H1 (cell line): ENCODE measurements around the gene DDAH2. TPM values are rescaled to one million over a fixed set of nuclear protein-coding genes. Genes with fewer than 3 reads are reported as not detected.

Source experiments
- CTCF ChIA-PET: fragments of 300-600 bp; sonication (Branson Sonifier 250); formaldehyde crosslinking; loops from one replicate; lab custom pipeline; 2021; ENCODE audit not compliant: partially characterized antibody; lab: Charles Lee
- POLR2A ChIA-PET: fragments of 300-600 bp; sonication (Branson Sonifier 250); formaldehyde crosslinking; loops from one replicate; lab custom pipeline; 2021; ENCODE audit warnings: inconsistent platforms; ENCODE audit not compliant: partially characterized antibody; lab: Charles Lee
- DNase-seq, 2 experiments: peaks; one replicate each; pipeline versions ENCODE4 v3.0.0 to v3.0.0-alpha.2; 2010 to 2022; ENCODE audit warnings: low spot score in 2 of 2, low read depth in 1 of 2, mixed read lengths in 1 of 2
- FAIRE-seq: peaks from 2 replicates; lab custom pipeline; 2011; peaks lifted over from hg19 to GRCh38; lab: Jason Lieb, UNC
- H2AFZ ChIP-seq: 2 replicates; pipeline ENCODE4 v1.8.1; 2012; ENCODE audit warnings: low read length, inconsistent platforms
- H2AK5ac ChIP-seq: 2 replicates; pipeline ENCODE4 v1.6.1; 2013; ENCODE audit warnings: low read depth, low read length
- H2BK120ac ChIP-seq: replicated peaks from 2 replicates; pipeline ENCODE3; 2013; ENCODE audit warnings: low read depth, low read length, inconsistent platforms
- H2BK12ac ChIP-seq: 2 replicates; pipeline ENCODE4 v1.6.1; 2013; ENCODE audit warnings: low read depth, low read length
- H2BK15ac ChIP-seq: 2 replicates; pipeline ENCODE4 v1.6.1; 2013; ENCODE audit warnings: low read length
- H2BK20ac ChIP-seq: 2 replicates; pipeline ENCODE4 v1.6.1; 2013; ENCODE audit warnings: low read length
- H2BK5ac ChIP-seq: 2 replicates; pipeline ENCODE4 v1.6.1; 2013; ENCODE audit warnings: low read depth, low read length
- H3K14ac ChIP-seq: 2 replicates; pipeline ENCODE4 v1.6.1; 2013; ENCODE audit warnings: inconsistent platforms; ENCODE audit not compliant: insufficient read length
- H3K18ac ChIP-seq: 2 replicates; pipeline ENCODE4 v1.6.1; 2013; ENCODE audit warnings: low read length; ENCODE audit errors: extremely low read depth
- H3K23ac ChIP-seq: 2 replicates; pipeline ENCODE4 v1.6.1; 2013; ENCODE audit warnings: inconsistent platforms; ENCODE audit not compliant: insufficient read length
- H3K23me2 ChIP-seq: 2 replicates; pipeline ENCODE4 v1.6.1; 2013; ENCODE audit warnings: low read depth, low read length
- H3K27ac ChIP-seq: 2 replicates; pipeline ENCODE4 v1.6.1; 2011; ENCODE audit warnings: low read depth, low read length, inconsistent platforms
- H3K27me3 ChIP-seq, 4 experiments: replicated peaks in 1 of 4; 1 replicate in 1 of 4; 2 replicates in 3 of 4; pipeline versions ENCODE4 v1.6.1 to v1.8.1; 2011 to 2013; ENCODE audit warnings: low read length in 3 of 4, mild to moderate bottlenecking in 3 of 4, inconsistent platforms in 2 of 4, mixed read lengths in 2 of 4, moderate library complexity in 1 of 4; ENCODE audit not compliant: control insufficient read depth in 3 of 4, insufficient read depth in 3 of 4; ENCODE audit errors: extremely low read depth in 1 of 4
- H3K36me3 ChIP-seq, 4 experiments: 2 replicates each; pipeline versions ENCODE4 v1.6.1 to v1.8.1; 2011 to 2013; ENCODE audit warnings: mild to moderate bottlenecking in 4 of 4, low read length in 3 of 4, moderate library complexity in 2 of 4, control low read depth in 1 of 4, inconsistent platforms in 1 of 4; ENCODE audit not compliant: insufficient read depth in 4 of 4, control insufficient read depth in 2 of 4
- H3K4ac ChIP-seq: replicated peaks from 2 replicates; pipeline ENCODE3; 2013; ENCODE audit warnings: low read length, low read depth, mixed read lengths, inconsistent platforms; ENCODE audit not compliant: insufficient read length
- H3K4me1 ChIP-seq, 4 experiments: replicated peaks in 1 of 4; 1 replicate in 1 of 4; 2 replicates in 3 of 4; pipeline versions ENCODE4 v1.6.1 to v1.8.1; 2011 to 2013; ENCODE audit warnings: low read length in 3 of 4, inconsistent platforms in 2 of 4, mixed read lengths in 1 of 4; ENCODE audit not compliant: insufficient read depth in 4 of 4, control insufficient read depth in 3 of 4
- H3K4me2 ChIP-seq, 2 experiments: 2 replicates each; pipeline versions ENCODE4 v1.6.1 to v1.8.1; 2011 to 2013; ENCODE audit warnings: low read depth in 2 of 2, low read length in 2 of 2, control low read depth in 1 of 2, inconsistent platforms in 1 of 2, mild to moderate bottlenecking in 1 of 2; ENCODE audit not compliant: insufficient read depth in 1 of 2
- H3K4me3 ChIP-seq, 4 experiments: fragments of 200-600, 300-600 bp in 1 of 4; sonication (generic), shearing (Covaris generic), sonication (Bioruptor Twin) in 1 of 4; 2 replicates each; pipeline versions ENCODE4 v1.5.1 to v1.8.1; 2011 to 2016; ENCODE audit warnings: low read length in 4 of 4, low read depth in 3 of 4, control low read depth in 2 of 4, inconsistent platforms in 2 of 4, mild to moderate bottlenecking in 2 of 4, mixed read lengths in 1 of 4, moderate library complexity in 1 of 4; ENCODE audit not compliant: insufficient read depth in 2 of 4; ENCODE audit errors: extremely low read depth in 1 of 4
- H3K56ac ChIP-seq: replicated peaks from 2 replicates; pipeline ENCODE3; 2013; ENCODE audit warnings: low read depth, mild to moderate bottlenecking, mixed read lengths, low read length, inconsistent platforms; ENCODE audit not compliant: insufficient read length
- H3K79me1 ChIP-seq: 2 replicates; pipeline ENCODE4 v1.6.1; 2013; ENCODE audit warnings: low read depth, low read length, control low read depth
- H3K79me2 ChIP-seq, 2 experiments: 2 replicates each; pipeline versions ENCODE4 v1.6.1 to v1.8.1; 2012 to 2013; ENCODE audit warnings: low read length in 2 of 2, mild to moderate bottlenecking in 2 of 2, inconsistent platforms in 1 of 2; ENCODE audit not compliant: insufficient read depth in 2 of 2, control insufficient read depth in 1 of 2
- H3K9ac ChIP-seq, 4 experiments: replicated peaks in 1 of 4; 1 replicate in 1 of 4; 2 replicates in 3 of 4; pipeline versions ENCODE4 v1.6.1 to v1.8.1; 2011 to 2013; ENCODE audit warnings: low read depth in 3 of 4, low read length in 3 of 4, control low read depth in 2 of 4, mild to moderate bottlenecking in 2 of 4, moderate library complexity in 2 of 4, inconsistent platforms in 1 of 4; ENCODE audit errors: extremely low read depth in 1 of 4
- H3K9me3 ChIP-seq, 2 experiments: 2 replicates each; pipeline versions ENCODE4 v1.6.1 to v1.8.1; 2012 to 2013; ENCODE audit warnings: mild to moderate bottlenecking in 2 of 2, moderate library complexity in 2 of 2, control low read depth in 1 of 2, inconsistent platforms in 1 of 2, low read depth in 1 of 2, low read length in 1 of 2, mixed read lengths in 1 of 2; ENCODE audit not compliant: insufficient read depth in 2 of 2
- H4K20me1 ChIP-seq, 2 experiments: replicated peaks in 1 of 2; 2 replicates each; pipeline versions ENCODE3 to v1.8.1; 2011 to 2013; ENCODE audit warnings: inconsistent platforms in 2 of 2, low read length in 2 of 2, mild to moderate bottlenecking in 1 of 2; ENCODE audit not compliant: insufficient read depth in 2 of 2, control insufficient read depth in 1 of 2
- H4K5ac ChIP-seq: 2 replicates; pipeline ENCODE4 v1.6.1; 2013; ENCODE audit warnings: low read length, low read depth, mixed read lengths, inconsistent platforms; ENCODE audit not compliant: insufficient read length
- H4K8ac ChIP-seq: 2 replicates; pipeline ENCODE4 v1.8.0; 2013; ENCODE audit warnings: mild to moderate bottlenecking, moderate library complexity, low read length, inconsistent platforms; ENCODE audit not compliant: insufficient read depth; ENCODE audit errors: extremely low read depth
- H4K91ac ChIP-seq: replicated peaks from 2 replicates; pipeline ENCODE3; 2013; ENCODE audit warnings: low read length, mixed read lengths, inconsistent platforms; ENCODE audit not compliant: insufficient read length
- BACH1 ChIP-seq: IDR thresholded peaks from 2 replicates; pipeline ENCODE4 v1.6.1; 2012; ENCODE audit warnings: low read length, improper control_type of control experiment
- CBX5 ChIP-seq: fragments of 300-800, 300-1000 bp; sonication (generic); IDR thresholded peaks from 2 replicates; pipeline ENCODE4 v1.7.1; 2016; ENCODE audit warnings: antibody characterized with exemption, low read length, low read depth
- EGR1 ChIP-seq: IDR thresholded peaks from 2 replicates; pipeline ENCODE4 v1.6.1; 2011; ENCODE audit warnings: low read depth, low read length, borderline replicate concordance
- JUND ChIP-seq: IDR thresholded peaks from 2 replicates; pipeline ENCODE4 v1.6.1; 2011; ENCODE audit warnings: mild to moderate bottlenecking, improper control_type of control experiment, low read length
- KDM4A ChIP-seq: IDR thresholded peaks from one replicate; pipeline ENCODE4 v1.7.1; 2012; ENCODE audit warnings: low read depth, mild to moderate bottlenecking, moderate library complexity, low read length, inconsistent platforms; ENCODE audit not compliant: severe bottlenecking
- ZNF274 ChIP-seq: IDR thresholded peaks from 2 replicates; pipeline ENCODE4 v1.7.0; 2012; ENCODE audit warnings: low read length, borderline replicate concordance; ENCODE audit errors: extremely low read depth
- WGBS, 2 experiments: shearing (Covaris generic) in 1 of 2; methylation state at CpG; one replicate each; pipeline versions ENCODE4 v1.1.6 to v1.1.7; 2013 to 2015; ENCODE audit warnings: low lambda C conversion rate in 2 of 2, mixed read lengths in 2 of 2, inconsistent platforms in 1 of 2, low coverage in 1 of 2, missing lambda C conversion rate in 1 of 2; ENCODE audit not compliant: insufficient replicate concordance in 2 of 2, insufficient coverage in 1 of 2, insufficient read length in 1 of 2; ENCODE audit errors: extremely low coverage in 1 of 2, missing lambda C conversion rate in 1 of 2; 5-methylcytosine and 5-hydroxymethylcytosine counted together
- polyA plus RNA-seq, 7 experiments: library from polyadenylated mRNA; depleted of rRNA in 3 of 7; stranded (reverse) in 5 of 7; unstranded in 2 of 7; fragments of >200 nt in 5 of 7; fragments of 200-250 nt in 2 of 7; gene quantifications; 1 replicate in 5 of 7; 2 replicates in 1 of 7; 4 replicates in 1 of 7; pipeline versions ENCODE4 v1.2.1 to v1.2.3, GENCODE V29; 2011 to 2013; ENCODE audit warnings: missing spikeins in 2 of 7, mixed read lengths in 2 of 7
- total RNA-seq: library from RNA; stranded (reverse); fragmentation: NEBNext Ultra II Directional; extraction: Animal tissue kit (Norgen Biotek cat#: 25700); gene quantifications from 2 replicates; pipeline ENCODE4 v1.2.1, GENCODE V29; 2021
- TF ChIP-seq, protein P1 (sequence below): IDR thresholded peaks from 2 replicates; pipeline ENCODE4 v1.6.1; 2012; ENCODE audit warnings: low read length, inconsistent platforms
- TF ChIP-seq, protein P2 (sequence below): IDR thresholded peaks from 2 replicates; pipeline ENCODE4 v1.6.1; 2011; ENCODE audit warnings: low read depth, mild to moderate bottlenecking, low read length; ENCODE audit not compliant: insufficient read depth

DDAH2 gene
- total and polyA plus RNA-seq, 2 of the 8 experiments (the other 6 are each of a cell fraction or from before 2014, with no cell fraction given): 53.3 to 73.5 TPM

DNA sequence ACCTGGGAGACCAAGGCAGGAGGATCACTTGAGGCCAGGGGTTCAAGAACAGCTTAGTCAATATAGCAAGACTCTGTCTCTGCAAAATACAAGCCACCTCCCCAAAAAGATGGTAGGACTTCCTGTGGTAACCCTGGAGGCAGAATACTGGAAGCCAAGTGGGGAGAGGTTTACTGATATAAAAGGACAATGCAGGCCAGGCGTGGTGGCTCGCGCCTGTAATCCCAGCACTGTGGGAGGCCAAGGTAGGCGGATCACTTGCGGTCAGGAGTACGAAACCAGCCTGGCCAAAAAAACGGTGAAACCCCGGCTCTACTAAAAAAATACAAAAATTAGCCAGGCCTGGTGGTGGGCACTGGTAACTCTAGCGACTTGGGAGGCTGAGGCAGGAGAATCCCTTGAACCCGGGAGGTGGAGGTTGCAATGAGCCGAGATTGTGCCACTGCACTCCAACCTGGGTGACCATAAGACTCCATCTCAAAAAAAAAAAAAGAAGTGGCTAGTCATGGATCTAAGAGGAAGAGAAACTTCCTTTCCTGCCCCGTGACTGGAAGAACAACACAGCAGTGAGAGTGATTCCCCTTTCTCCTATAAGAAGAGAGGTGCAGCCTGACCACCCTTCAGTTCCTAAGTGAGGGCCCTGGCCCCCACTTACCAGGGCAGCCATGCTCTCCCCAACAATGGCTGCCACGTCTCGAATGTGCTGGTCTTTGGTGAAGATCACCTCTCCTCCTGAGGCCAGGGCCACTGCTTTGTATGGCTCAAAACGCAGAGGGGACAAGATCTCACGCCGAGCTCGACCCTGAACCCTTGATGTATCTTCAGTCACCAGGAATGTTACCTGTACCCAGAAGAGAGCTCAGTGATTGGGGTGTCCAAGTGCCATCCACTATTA lies 39.5 kb upstream of the DDAH2 start:
- Histone ChIP-seq H3K27ac (no peak overlapping the region), H4K5ac (no peak overlapping the region), H3K4me1 (peaks cover 0 to 5% (median under 1%) of the 10 kb centered on the region in 4 experiments; a peak in 4 of 7 replicates), H3K36me3 (no peaks in the 10 kb centered on the region; a peak in 1 of 8 replicates), H3K27me3 (no peaks in the 10 kb centered on the region), H3K56ac (no peak overlapping the region), H3K4me3 (no peak overlapping the region), H3K23ac (no peak overlapping the region), H3K9ac (no peak overlapping the region), H3K23me2 (0 out of 2 replicates have a peak, but pooled peaks cover 3% of the 10 kb centered on the region), H2BK20ac (no peak overlapping the region), H3K79me2 (no peaks in the 10 kb centered on the region), H3K14ac (no peak overlapping the region), H3K18ac (no peak overlapping the region), H4K91ac (no peak overlapping the region), H3K9me3 (no peaks in the 10 kb centered on the region), H2BK12ac (no peak overlapping the region), H4K8ac (no peak overlapping the region), H2BK120ac (no peak overlapping the region), H3K4ac (no peak overlapping the region), H4K20me1 (no peaks in the 10 kb centered on the region), H3K79me1 (no peaks in the 10 kb centered on the region), H2BK15ac (no peak overlapping the region), H2AFZ (no peak overlapping the region), H2BK5ac (no peak overlapping the region), H2AK5ac (no peak overlapping the region), H3K4me2 (no peak overlapping the region)
- ChIA-PET POLR2A (interaction anchor here (0.6 to 2.8 kb wide), 13 partner anchors 8 to 191 kb away, joined by 3 to 10 read pairs (median 4); partner anchors contain the start of genes BAG6, HSPA1A, HSPA1L and MSH5), CTCF (interaction anchor here (0.9 to 14.4 kb wide), 34 partner anchors 10 to 172 kb away, joined by 3 to 228 read pairs (median 8); partner anchors contain the start of genes CLIC1, DDAH2, HSPA1B and LY6G5C)
- no peak for DNase-seq
- WGBS, 2 experiments: 89% methylated on average over 18 of the region's 18 CpGs; no CpG with 5 or more reads in 1 of the 2 experiments
- no peak for FAIRE-seq
- TF ChIP-seq BACH1 (no peak), KDM4A (no peak), ZNF274 (no peak), EGR1 (no peak), CBX5 (no peak), JUND (no peak)
- TF ChIP-seq, protein P1, sequence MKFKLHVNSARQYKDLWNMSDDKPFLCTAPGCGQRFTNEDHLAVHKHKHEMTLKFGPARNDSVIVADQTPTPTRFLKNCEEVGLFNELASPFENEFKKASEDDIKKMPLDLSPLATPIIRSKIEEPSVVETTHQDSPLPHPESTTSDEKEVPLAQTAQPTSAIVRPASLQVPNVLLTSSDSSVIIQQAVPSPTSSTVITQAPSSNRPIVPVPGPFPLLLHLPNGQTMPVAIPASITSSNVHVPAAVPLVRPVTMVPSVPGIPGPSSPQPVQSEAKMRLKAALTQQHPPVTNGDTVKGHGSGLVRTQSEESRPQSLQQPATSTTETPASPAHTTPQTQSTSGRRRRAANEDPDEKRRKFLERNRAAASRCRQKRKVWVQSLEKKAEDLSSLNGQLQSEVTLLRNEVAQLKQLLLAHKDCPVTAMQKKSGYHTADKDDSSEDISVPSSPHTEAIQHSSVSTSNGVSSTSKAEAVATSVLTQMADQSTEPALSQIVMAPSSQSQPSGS: no peak
- TF ChIP-seq, protein P2, sequence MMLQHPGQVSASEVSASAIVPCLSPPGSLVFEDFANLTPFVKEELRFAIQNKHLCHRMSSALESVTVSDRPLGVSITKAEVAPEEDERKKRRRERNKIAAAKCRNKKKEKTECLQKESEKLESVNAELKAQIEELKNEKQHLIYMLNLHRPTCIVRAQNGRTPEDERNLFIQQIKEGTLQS: no peak
